Adipose tissue (tissue), 3 donors: ENCODE measurements around the gene ISM2. TPM values are rescaled to one million over a fixed set of nuclear protein-coding genes. Genes with fewer than 3 reads are reported as not detected.

Source experiments
- H3K27ac ChIP-seq: one replicate; pipeline ENCODE4 v1.5.1; 2013; ENCODE audit warnings: low read depth, low read length
- WGBS, 3 donors: extraction: QIAGEN DNeasy Blood & Tissue Kit; methylation state at CpG; one replicate each; pipeline ENCODE4 v1.1.7; 2013; 5-methylcytosine and 5-hydroxymethylcytosine counted together
- polyA plus RNA-seq, 3 donors: library from polyadenylated mRNA; stranded (reverse); fragments of 200-250 nt; gene quantifications; one replicate each; pipeline ENCODE4 v1.2.3, GENCODE V29; 2013
- donor health status: healthy with polysubstance abuse.
- donor health status: Bipolar disorder and iron deficiency.
- donor health status: healthy.

ISM2 gene
- polyA plus RNA-seq, 3 donors = 0.24 TPM; not detected in 2

GRCh38 chr14:77426396-77426795 is 72.2 kb downstream of the ISM2 start:
- WGBS, 3 donors = 92 to 98% (median 98%) methylated on average over 3 of the region's 3 CpGs
- no peak overlapping the region for H3K27ac ChIP-seq

- no peak overlapping the region for H3K27ac ChIP-seq
- WGBS, 3 donors = 91 to 93% (median 92%) methylated on average over 3 of the region's 3 CpGs
Observed at GRCh38 chr14:77424862-77425261, 73.8 kb downstream of the ISM2 start.

Other genes starting within 250 kb of the ISM2 start
- gene NGB, start 227.6 kb downstream of the ISM2 start, polyA plus RNA-seq = under 1 TPM in 1 of 3 donors, not detected in 2; 0.14 TPM
- gene POMT2, start 177.9 kb downstream of the ISM2 start, polyA plus RNA-seq = 10 to 100 TPM in 1 of 3 donors, 1 to 10 TPM in 2; 8.1 to 12.4 (median 9.3) TPM
- gene GSTZ1, start 177.8 kb downstream of the ISM2 start, polyA plus RNA-seq = 10 to 100 TPM; 15.2 to 33.1 (median 19.6) TPM
- 1 to 10 TPM; 3.0 to 6.4 (median 4.2) TPM for gene TMED8, start 121.7 kb downstream of the ISM2 start, polyA plus RNA-seq
- gene SAMD15, start 121.4 kb downstream of the ISM2 start, polyA plus RNA-seq = under 1 TPM; 0.30 to 0.54 (median 0.34) TPM
- gene NOXRED1, start 75.3 kb downstream of the ISM2 start, polyA plus RNA-seq = under 1 TPM; 0.10 to 0.24 (median 0.22) TPM
- gene VIPAS39, start 41.2 kb downstream of the ISM2 start, polyA plus RNA-seq = 1 to 10 TPM; 7.8 to 9.7 (median 8.5) TPM
- gene AHSA1, start 40.7 kb downstream of the ISM2 start, polyA plus RNA-seq = 10 to 100 TPM; 42.9 to 85.5 (median 82.6) TPM
- gene SPTLC2, start 117.8 kb upstream of the ISM2 start, polyA plus RNA-seq = 10 to 100 TPM in 1 of 3 donors, 1 to 10 TPM in 2; 5.4 to 11.3 (median 6.9) TPM
- gene ALKBH1, start 209.2 kb upstream of the ISM2 start, polyA plus RNA-seq = 1 to 10 TPM; 3.3 to 6.3 (median 3.4) TPM
- gene SLIRP, start 209.3 kb upstream of the ISM2 start, polyA plus RNA-seq = 100 to 1,000 TPM; 125 to 291 (median 286) TPM